HG03025 (cell line): ENCODE data around the gene ERICH6.

Source experiments
- ATAC-seq: cut with Tn5 transposase; IDR thresholded peaks from one replicate; pipeline ENCODE4 v1.9.1; 2021; ENCODE audit warnings: mild to moderate bottlenecking, moderate library complexity; ENCODE audit not compliant: unreplicated experiment, low FRiP score

Gene ERICH6

GRCh38 chr3:150691414-150692040, 12.2 kb downstream of the ERICH6 start:
- ATAC-seq, result no peak

- no peak for ATAC-seq
Measured at GRCh38 chr3:150687613-150688012, 16.1 kb downstream of the ERICH6 start.

- no peak for ATAC-seq
Measured at GRCh38 chr3:150682824-150683223, 20.9 kb downstream of the ERICH6 start.

GRCh38 chr3:150682279-150682678, 21.4 kb downstream of the ERICH6 start:
- ATAC-seq, result no peak

- peak; percentile 96 for ATAC-seq
Measured at GRCh38 chr3:150681057-150681456, 22.7 kb downstream of the ERICH6 start.

- no peak for ATAC-seq
Measured at GRCh38 chr3:150680562-150680961, 23.2 kb downstream of the ERICH6 start.

- no peak for ATAC-seq
Measured at GRCh38 chr3:150675587-150675986, 28.1 kb downstream of the ERICH6 start.

- ATAC-seq, result no peak
Measured at GRCh38 chr3:150673966-150674365, 29.8 kb downstream of the ERICH6 start.

- ATAC-seq, result no peak
Measured at GRCh38 chr3:150666167-150666566, 37.6 kb downstream of the ERICH6 start.

- no peak for ATAC-seq
Measured at GRCh38 chr3:150663461-150663860, 40.3 kb downstream of the ERICH6 start.

- ATAC-seq, result no peak
Measured at GRCh38 chr3:150662410-150663200, 41.1 kb downstream of the ERICH6 start.

- no peak for ATAC-seq
Measured at GRCh38 chr3:150656316-150656715, 47.4 kb downstream of the ERICH6 start.

GRCh38 chr3:150653110-150653561, 50.6 kb downstream of the ERICH6 start:
- ATAC-seq, result no peak

- no peak for ATAC-seq
Measured at GRCh38 chr3:150640256-150640655, 63.5 kb downstream of the ERICH6 start.

- ATAC-seq, result no peak
Measured at GRCh38 chr3:150639262-150639661, 64.5 kb downstream of the ERICH6 start.

GRCh38 chr3:150636258-150636657, 67.5 kb downstream of the ERICH6 start:
- no peak for ATAC-seq

- no peak for ATAC-seq
Measured at GRCh38 chr3:150635526-150635925, 68.2 kb downstream of the ERICH6 start.

GRCh38 chr3:150635076-150635475, 68.6 kb downstream of the ERICH6 start:
- no peak for ATAC-seq

GRCh38 chr3:150631515-150632221, 72.1 kb downstream of the ERICH6 start:
- ATAC-seq, result no peak

- ATAC-seq, result no peak
Measured at GRCh38 chr3:150627557-150627956, 76.2 kb downstream of the ERICH6 start.

GRCh38 chr3:150626148-150626930, 77.4 kb downstream of the ERICH6 start:
- no peak for ATAC-seq
